ENCODE measurements around the gene TTC36.

Gene TTC36

GRCh38 chr11:118488480-118489109 lies 38.7 kb upstream of the TTC36 start:
- H3K9me2 ChIP-seq (replicated peaks; ENCODE audit: low read depth, low read length) = no peaks in the 10 kb centered on the region
- H3K4me2 ChIP-seq (ENCODE audit: low read depth, low read length, poor library complexity, severe bottlenecking) = no peak overlapping the region
- H3K79me2 ChIP-seq (ENCODE audit: insufficient read depth, low read length) = no peaks in the 10 kb centered on the region
- H3F3A ChIP-seq (ENCODE audit: low read depth) = peaks cover 6% of the 10 kb centered on the region; the same call in 1 of the 2 replicates
- TF ChIP-seq EZH2phosphoT487 (IDR thresholded peaks at IDR 0.05; ENCODE audit: borderline replicate concordance) (no peak), CTCF (conservative IDR thresholded peaks at IDR 0.05; ENCODE audit: low read length) (peak; percentile 90)
- no peak overlapping the region for H3K9ac ChIP-seq (ENCODE audit: low read depth, low read length, poor library complexity, severe bottlenecking)
- no peaks in the 10 kb centered on the region for H3K9me3 ChIP-seq (ENCODE audit: insufficient read depth, low read depth, low read length)
- no peaks in the 10 kb centered on the region for H4K20me1 ChIP-seq (ENCODE audit: insufficient read depth, low read length, poor library complexity, severe bottlenecking)
- no peak overlapping the region for H3K4me3 ChIP-seq (ENCODE audit: low read length, poor library complexity, severe bottlenecking)
- H3K27me3 ChIP-seq (ENCODE audit: insufficient read depth, low read length, poor library complexity, severe bottlenecking) = no peaks in the 10 kb centered on the region
- H3K36me3 ChIP-seq (ENCODE audit: insufficient read depth, low read length) = peaks cover 83% of the 10 kb centered on the region
- H2AFZ ChIP-seq (ENCODE audit: low read length) = no peak overlapping the region
- H3K4me1 ChIP-seq (ENCODE audit: insufficient read depth, low read length, poor library complexity, severe bottlenecking) = no peaks in the 10 kb centered on the region

- H3K27me3 ChIP-seq (ENCODE audit: insufficient read depth, low read length, poor library complexity, severe bottlenecking) = no peaks in the 10 kb centered on the region
- no peaks in the 10 kb centered on the region for H3K9me2 ChIP-seq (replicated peaks; ENCODE audit: low read depth, low read length)
- no peak overlapping the region for H3K4me2 ChIP-seq (ENCODE audit: low read depth, low read length, poor library complexity, severe bottlenecking)
- H3F3A ChIP-seq (ENCODE audit: low read depth) = peaks cover 6% of the 10 kb centered on the region; the same call in 1 of the 2 replicates
- no peak overlapping the region for H2AFZ ChIP-seq (ENCODE audit: low read length)
- H3K79me2 ChIP-seq (ENCODE audit: insufficient read depth, low read length) = no peaks in the 10 kb centered on the region
- peaks cover 87% of the 10 kb centered on the region for H3K36me3 ChIP-seq (ENCODE audit: insufficient read depth, low read length)
- H3K4me3 ChIP-seq (ENCODE audit: low read length, poor library complexity, severe bottlenecking) = no peak overlapping the region
- no peaks in the 10 kb centered on the region for H3K4me1 ChIP-seq (ENCODE audit: insufficient read depth, low read length, poor library complexity, severe bottlenecking)
- no peaks in the 10 kb centered on the region for H3K9me3 ChIP-seq (ENCODE audit: insufficient read depth, low read depth, low read length)
- no peak overlapping the region for H3K9ac ChIP-seq (ENCODE audit: low read depth, low read length, poor library complexity, severe bottlenecking)
- H4K20me1 ChIP-seq (ENCODE audit: insufficient read depth, low read length, poor library complexity, severe bottlenecking) = no peaks in the 10 kb centered on the region
- TF ChIP-seq EZH2phosphoT487 (IDR thresholded peaks at IDR 0.05; ENCODE audit: borderline replicate concordance) (no peak), CTCF (conservative IDR thresholded peaks at IDR 0.05; ENCODE audit: low read length) (no peak)
Observed at GRCh38 chr11:118491041-118491440, 36.2 kb upstream of the TTC36 start.

- Histone ChIP-seq H3K9me3 (ENCODE audit: insufficient read depth, low read depth, low read length) (no peaks in the 10 kb centered on the region), H3K4me3 (ENCODE audit: low read length, poor library complexity, severe bottlenecking) (no peak overlapping the region), H3F3A (ENCODE audit: low read depth) (no peaks in the 10 kb centered on the region), H3K9me2 (replicated peaks; ENCODE audit: low read depth, low read length) (no peaks in the 10 kb centered on the region), H3K9ac (ENCODE audit: low read depth, low read length, poor library complexity, severe bottlenecking) (no peak overlapping the region), H3K4me2 (ENCODE audit: low read depth, low read length, poor library complexity, severe bottlenecking) (no peak overlapping the region), H3K79me2 (ENCODE audit: insufficient read depth, low read length) (no peaks in the 10 kb centered on the region), H3K27me3 (ENCODE audit: insufficient read depth, low read length, poor library complexity, severe bottlenecking) (no peaks in the 10 kb centered on the region), H3K36me3 (ENCODE audit: insufficient read depth, low read length) (peaks cover 96% of the 10 kb centered on the region), H3K4me1 (ENCODE audit: insufficient read depth, low read length, poor library complexity, severe bottlenecking) (no peaks in the 10 kb centered on the region), H4K20me1 (ENCODE audit: insufficient read depth, low read length, poor library complexity, severe bottlenecking) (no peaks in the 10 kb centered on the region), H2AFZ (ENCODE audit: low read length) (no peak overlapping the region)
- TF ChIP-seq CTCF (conservative IDR thresholded peaks at IDR 0.05; ENCODE audit: low read length) (no peak), EZH2phosphoT487 (IDR thresholded peaks at IDR 0.05; ENCODE audit: borderline replicate concordance) (no peak)
Observed at GRCh38 chr11:118497831-118498230, 29.4 kb upstream of the TTC36 start.

All from Loucy (cell line).